ENCODE data around the gene ADCY3.

Gene ADCY3

GRCh38 chr2:24898122-24899109 is 21.6 kb downstream of the ADCY3 start:
- H3K27me3 Mint-ChIP-seq, result no peaks in the 10 kb centered on the region
- H3K4me3 Mint-ChIP-seq, result no peak overlapping the region
- H3K36me3 Mint-ChIP-seq, result peaks cover 27% of the 10 kb centered on the region
- H3K27ac Mint-ChIP-seq, result no peak overlapping the region
- H3K9me3 Mint-ChIP-seq, result peaks cover 25% of the 10 kb centered on the region
- H3K4me1 Mint-ChIP-seq, result no peaks in the 10 kb centered on the region

- H3K4me3 Mint-ChIP-seq, result no peak overlapping the region
- no peak overlapping the region for H3K27ac Mint-ChIP-seq
- peaks cover 25% of the 10 kb centered on the region for H3K9me3 Mint-ChIP-seq
- peaks cover 22% of the 10 kb centered on the region for H3K36me3 Mint-ChIP-seq
- H3K4me1 Mint-ChIP-seq, result no peaks in the 10 kb centered on the region
- no peaks in the 10 kb centered on the region for H3K27me3 Mint-ChIP-seq
These were observed 25.3 kb downstream of the ADCY3 start for GRCh38 chr2:24894750-24895149.

GRCh38 chr2:24893934-24894333 is 26.1 kb downstream of the ADCY3 start:
- Mint-ChIP-seq H3K36me3 (peaks cover 22% of the 10 kb centered on the region), H3K27ac (no peak overlapping the region), H3K9me3 (peaks cover 25% of the 10 kb centered on the region), H3K4me1 (no peaks in the 10 kb centered on the region), H3K4me3 (no peak overlapping the region), H3K27me3 (no peaks in the 10 kb centered on the region)

- peaks cover 25% of the 10 kb centered on the region for H3K9me3 Mint-ChIP-seq
- H3K27ac Mint-ChIP-seq, result no peak overlapping the region
- no peaks in the 10 kb centered on the region for H3K4me1 Mint-ChIP-seq
- no peaks in the 10 kb centered on the region for H3K27me3 Mint-ChIP-seq
- peaks cover 22% of the 10 kb centered on the region for H3K36me3 Mint-ChIP-seq
- H3K4me3 Mint-ChIP-seq, result no peak overlapping the region
These were observed 27.1 kb downstream of the ADCY3 start for GRCh38 chr2:24892928-24893327.

- no peaks in the 10 kb centered on the region for H3K27me3 Mint-ChIP-seq
- no peaks in the 10 kb centered on the region for H3K4me1 Mint-ChIP-seq
- peaks cover 14% of the 10 kb centered on the region for H3K36me3 Mint-ChIP-seq
- H3K27ac Mint-ChIP-seq, result no peak overlapping the region
- peaks cover 22% of the 10 kb centered on the region for H3K9me3 Mint-ChIP-seq
- H3K4me3 Mint-ChIP-seq, result no peak overlapping the region
These were observed 28.8 kb downstream of the ADCY3 start for GRCh38 chr2:24891201-24891600.

GRCh38 chr2:24889221-24889620 is 30.8 kb downstream of the ADCY3 start:
- H3K27me3 Mint-ChIP-seq, result no peaks in the 10 kb centered on the region
- no peak overlapping the region for H3K4me3 Mint-ChIP-seq
- H3K9me3 Mint-ChIP-seq, result peaks cover 6% of the 10 kb centered on the region
- H3K27ac Mint-ChIP-seq, result no peak overlapping the region
- H3K36me3 Mint-ChIP-seq, result peaks cover 4% of the 10 kb centered on the region
- H3K4me1 Mint-ChIP-seq, result peaks cover 5% of the 10 kb centered on the region

- Mint-ChIP-seq H3K27me3 (no peaks in the 10 kb centered on the region), H3K4me3 (no peak overlapping the region), H3K4me1 (peaks cover 13% of the 10 kb centered on the region), H3K27ac (peak overlapping the region; percentile 62), H3K36me3 (peaks cover 1% of the 10 kb centered on the region), H3K9me3 (no peaks in the 10 kb centered on the region)
These were observed 31.9 kb downstream of the ADCY3 start for GRCh38 chr2:24888177-24888576.

GRCh38 chr2:24887307-24887874 is 32.6 kb downstream of the ADCY3 start:
- no peak overlapping the region for H3K27ac Mint-ChIP-seq
- H3K36me3 Mint-ChIP-seq, result peaks cover 1% of the 10 kb centered on the region
- no peaks in the 10 kb centered on the region for H3K9me3 Mint-ChIP-seq
- H3K4me1 Mint-ChIP-seq, result peaks cover 13% of the 10 kb centered on the region
- H3K4me3 Mint-ChIP-seq, result no peak overlapping the region
- H3K27me3 Mint-ChIP-seq, result no peaks in the 10 kb centered on the region

GRCh38 chr2:24886691-24887304 is 33.2 kb downstream of the ADCY3 start:
- Mint-ChIP-seq H3K27ac (no peak overlapping the region), H3K9me3 (no peaks in the 10 kb centered on the region), H3K36me3 (peaks cover 2% of the 10 kb centered on the region), H3K4me1 (peaks cover 13% of the 10 kb centered on the region), H3K4me3 (no peak overlapping the region), H3K27me3 (no peaks in the 10 kb centered on the region)

- H3K4me1 Mint-ChIP-seq, result peaks cover 13% of the 10 kb centered on the region
- H3K27me3 Mint-ChIP-seq, result no peaks in the 10 kb centered on the region
- H3K27ac Mint-ChIP-seq, result no peak overlapping the region
- H3K9me3 Mint-ChIP-seq, result no peaks in the 10 kb centered on the region
- peaks cover 2% of the 10 kb centered on the region for H3K36me3 Mint-ChIP-seq
- H3K4me3 Mint-ChIP-seq, result no peak overlapping the region
These were observed 33.9 kb downstream of the ADCY3 start for GRCh38 chr2:24886126-24886501.

GRCh38 chr2:24885221-24886125 is 34.6 kb downstream of the ADCY3 start:
- no peak overlapping the region for H3K27ac Mint-ChIP-seq
- no peak overlapping the region for H3K4me3 Mint-ChIP-seq
- peaks cover 2% of the 10 kb centered on the region for H3K36me3 Mint-ChIP-seq
- H3K4me1 Mint-ChIP-seq, result peaks cover 13% of the 10 kb centered on the region
- H3K9me3 Mint-ChIP-seq, result no peaks in the 10 kb centered on the region
- no peaks in the 10 kb centered on the region for H3K27me3 Mint-ChIP-seq

- H3K36me3 Mint-ChIP-seq, result peaks cover 3% of the 10 kb centered on the region
- no peaks in the 10 kb centered on the region for H3K9me3 Mint-ChIP-seq
- H3K4me1 Mint-ChIP-seq, result peaks cover 13% of the 10 kb centered on the region
- H3K27me3 Mint-ChIP-seq, result no peaks in the 10 kb centered on the region
- peak overlapping the region; percentile 5 for H3K27ac Mint-ChIP-seq
- H3K4me3 Mint-ChIP-seq, result no peak overlapping the region
These were observed 36.1 kb downstream of the ADCY3 start for GRCh38 chr2:24883946-24884345.

GRCh38 chr2:24881623-24882022 is 38.4 kb downstream of the ADCY3 start:
- no peaks in the 10 kb centered on the region for H3K27me3 Mint-ChIP-seq
- H3K9me3 Mint-ChIP-seq, result no peaks in the 10 kb centered on the region
- peaks cover 13% of the 10 kb centered on the region for H3K4me1 Mint-ChIP-seq
- peaks cover 3% of the 10 kb centered on the region for H3K36me3 Mint-ChIP-seq
- H3K27ac Mint-ChIP-seq, result no peak overlapping the region
- no peak overlapping the region for H3K4me3 Mint-ChIP-seq

- peaks cover 3% of the 10 kb centered on the region for H3K36me3 Mint-ChIP-seq
- peaks cover 13% of the 10 kb centered on the region for H3K4me1 Mint-ChIP-seq
- no peaks in the 10 kb centered on the region for H3K9me3 Mint-ChIP-seq
- H3K4me3 Mint-ChIP-seq, result no peak overlapping the region
- no peaks in the 10 kb centered on the region for H3K27me3 Mint-ChIP-seq
- no peak overlapping the region for H3K27ac Mint-ChIP-seq
These were observed 38.9 kb downstream of the ADCY3 start for GRCh38 chr2:24881158-24881557.

GRCh38 chr2:24878341-24878740 is 41.7 kb downstream of the ADCY3 start:
- no peaks in the 10 kb centered on the region for H3K9me3 Mint-ChIP-seq
- H3K4me1 Mint-ChIP-seq, result peaks cover under 1% of the 10 kb centered on the region
- no peak overlapping the region for H3K4me3 Mint-ChIP-seq
- peaks cover 3% of the 10 kb centered on the region for H3K36me3 Mint-ChIP-seq
- no peak overlapping the region for H3K27ac Mint-ChIP-seq
- H3K27me3 Mint-ChIP-seq, result no peaks in the 10 kb centered on the region

Data from activated naive CD4-positive, alpha-beta T cell treated with anti-CD3 and anti-CD28 coated beads, Interleukin-2, amount 50 U/mL, for 24 hours (primary cell).